H1 (cell line): ENCODE data around the gene SYMPK. TPM values are rescaled to one million over a fixed set of nuclear protein-coding genes. Genes with fewer than 3 reads are reported as not detected.

Source experiments
- polyA plus RNA-seq, 7 experiments: library from polyadenylated mRNA; depleted of rRNA in 3 of 7; stranded (reverse) in 5 of 7; unstranded in 2 of 7; fragments of >200 nt in 5 of 7; fragments of 200-250 nt in 2 of 7; gene quantifications; 1 replicate in 5 of 7; 2 replicates in 1 of 7; 4 replicates in 1 of 7; pipeline versions ENCODE4 v1.2.1 to v1.2.3, GENCODE V29; 2011 to 2013; ENCODE audit warnings: missing spikeins in 2 of 7, mixed read lengths in 2 of 7
- total RNA-seq: library from RNA; stranded (reverse); fragmentation: NEBNext Ultra II Directional; extraction: Animal tissue kit (Norgen Biotek cat#: 25700); gene quantifications from 2 replicates; pipeline ENCODE4 v1.2.1, GENCODE V29; 2021

Gene SYMPK
- total and polyA plus RNA-seq, 2 of the 8 experiments (the other 6 are each of a cell fraction or from before 2014, with no cell fraction given) = 93.6 to 99.5 TPM

Other genes starting within 250 kb of the SYMPK start
- 28.1 and 28.8 TPM in 2 replicates for gene EML2, start 223.8 kb downstream of the SYMPK start, total RNA-seq
- 29.4 and 45.4 TPM in 2 replicates for gene EML2, start 223.8 kb downstream of the SYMPK start, polyA plus RNA-seq (2011; rRNA removed)
- 0.54 and 1.3 TPM in 2 replicates for gene GIPR, start 194.9 kb downstream of the SYMPK start, total RNA-seq
- gene GIPR, start 194.9 kb downstream of the SYMPK start, polyA plus RNA-seq (2011; rRNA removed) = 0.42 and 1.0 TPM in 2 replicates
- 759 and 761 TPM in 2 replicates for gene SNRPD2, start 171.2 kb downstream of the SYMPK start, total RNA-seq
- gene SNRPD2, start 171.2 kb downstream of the SYMPK start, polyA plus RNA-seq (2011; rRNA removed) = 493 and 645 TPM in 2 replicates
- gene QPCTL, start 170.5 kb downstream of the SYMPK start, total RNA-seq = 25.2 and 27.1 TPM in 2 replicates
- gene QPCTL, start 170.5 kb downstream of the SYMPK start, polyA plus RNA-seq (2011; rRNA removed) = 35.3 and 49.3 TPM in 2 replicates
- 38.9 and 42.3 TPM in 2 replicates for gene FBXO46, start 132.3 kb downstream of the SYMPK start, total RNA-seq
- gene FBXO46, start 132.3 kb downstream of the SYMPK start, polyA plus RNA-seq (2011; rRNA removed) = 11.2 and 22.1 TPM in 2 replicates
- not detected in 2 replicates for gene MEIOSIN, start 129.7 kb downstream of the SYMPK start, total RNA-seq
- 0.11 and 0.14 TPM in 2 replicates for gene MEIOSIN, start 129.7 kb downstream of the SYMPK start, polyA plus RNA-seq (2011; rRNA removed)
- gene SIX5, start 93.9 kb downstream of the SYMPK start, total RNA-seq = 24.2 and 27.3 TPM in 2 replicates
- 20.9 and 37.2 TPM in 2 replicates for gene SIX5, start 93.9 kb downstream of the SYMPK start, polyA plus RNA-seq (2011; rRNA removed)
- gene DMPK, start 80.7 kb downstream of the SYMPK start, total RNA-seq = 27.4 and 28.2 TPM in 2 replicates
- 13.7 and 25.3 TPM in 2 replicates for gene DMPK, start 80.7 kb downstream of the SYMPK start, polyA plus RNA-seq (2011; rRNA removed)
- gene DMWD, start 70.3 kb downstream of the SYMPK start, total RNA-seq = 41.0 and 41.6 TPM in 2 replicates
- gene DMWD, start 70.3 kb downstream of the SYMPK start, polyA plus RNA-seq (2011; rRNA removed) = 13.6 and 23.7 TPM in 2 replicates
- 0.19 and 0.25 TPM in 2 replicates for gene RSPH6A, start 47.8 kb downstream of the SYMPK start, total RNA-seq
- gene RSPH6A, start 47.8 kb downstream of the SYMPK start, polyA plus RNA-seq (2011; rRNA removed) = 0.05 TPM in 2 replicates
- 20.2 and 21.7 TPM in 2 replicates for gene FOXA3, start 1.2 kb upstream of the SYMPK start, total RNA-seq
- 40.1 and 49.1 TPM in 2 replicates for gene FOXA3, start 1.2 kb upstream of the SYMPK start, polyA plus RNA-seq (2011; rRNA removed)
- 24.4 and 25.3 TPM in 2 replicates for gene IRF2BP1, start 23.0 kb upstream of the SYMPK start, total RNA-seq
- gene IRF2BP1, start 23.0 kb upstream of the SYMPK start, polyA plus RNA-seq (2011; rRNA removed) = 12.1 and 22.1 TPM in 2 replicates
- gene MYPOP, start 39.5 kb upstream of the SYMPK start, total RNA-seq = 11.1 and 12.6 TPM in 2 replicates
- 3.2 and 5.8 TPM in 2 replicates for gene MYPOP, start 39.5 kb upstream of the SYMPK start, polyA plus RNA-seq (2011; rRNA removed)
- not detected in 2 replicates for gene NANOS2, start 51.6 kb upstream of the SYMPK start, total RNA-seq
- gene NANOS2, start 51.6 kb upstream of the SYMPK start, polyA plus RNA-seq (2011; rRNA removed) = 0.20 and 0.24 TPM in 2 replicates
- 22.7 and 24.6 TPM in 2 replicates for gene NOVA2, start 110.7 kb upstream of the SYMPK start, total RNA-seq
- 3.2 and 4.5 TPM in 2 replicates for gene NOVA2, start 110.7 kb upstream of the SYMPK start, polyA plus RNA-seq (2011; rRNA removed)
- 16.1 and 17.4 TPM in 2 replicates for gene CCDC61, start 132.3 kb upstream of the SYMPK start, total RNA-seq
- 7.8 and 11.5 TPM in 2 replicates for gene CCDC61, start 132.3 kb upstream of the SYMPK start, polyA plus RNA-seq (2011; rRNA removed)
- gene PGLYRP1, start 159.9 kb upstream of the SYMPK start, total RNA-seq = not detected in 2 replicates
- not detected in 2 replicates for gene PGLYRP1, start 159.9 kb upstream of the SYMPK start, polyA plus RNA-seq (2011; rRNA removed)
- 0.11 TPM in 1 of 2 replicates, not detected in the other for gene IGFL4, start 177.9 kb upstream of the SYMPK start, total RNA-seq
- 0.05 TPM in 2 replicates for gene IGFL4, start 177.9 kb upstream of the SYMPK start, polyA plus RNA-seq (2011; rRNA removed)